UCSD-AML1 (cell line): ENCODE results near the gene PPP2R2C.

ENCODE experiments used
- DNase-seq: peaks from one replicate; lab custom pipeline; 2025; ENCODE audit not compliant: unreplicated experiment; lab: John Stamatoyannopoulos, UW

PPP2R2C gene

GRCh38 chr4:6426571-6427438 lies 45.6 kb downstream of the PPP2R2C start:
- no peak for DNase-seq

GRCh38 chr4:6425911-6426310 lies 46.5 kb downstream of the PPP2R2C start:
- DNase-seq, result no peak

- no peak for DNase-seq
These were observed 47.1 kb downstream of the PPP2R2C start for GRCh38 chr4:6425336-6425735.

GRCh38 chr4:6424425-6424824 lies 48.0 kb downstream of the PPP2R2C start:
- DNase-seq, result no peak

GRCh38 chr4:6423575-6423974 lies 48.8 kb downstream of the PPP2R2C start:
- DNase-seq, result no peak

GRCh38 chr4:6422866-6423265 lies 49.5 kb downstream of the PPP2R2C start:
- no peak for DNase-seq

GRCh38 chr4:6422105-6422504 lies 50.3 kb downstream of the PPP2R2C start:
- no peak for DNase-seq

GRCh38 chr4:6421397-6421796 lies 51.0 kb downstream of the PPP2R2C start:
- DNase-seq, result no peak

- DNase-seq, result no peak
These were observed 51.4 kb downstream of the PPP2R2C start for GRCh38 chr4:6420972-6421371.

GRCh38 chr4:6420036-6420435 lies 52.4 kb downstream of the PPP2R2C start:
- no peak for DNase-seq

- DNase-seq, result no peak
These were observed 52.9 kb downstream of the PPP2R2C start for GRCh38 chr4:6419452-6420028.

GRCh38 chr4:6418193-6418755 lies 54.1 kb downstream of the PPP2R2C start:
- no peak for DNase-seq

GRCh38 chr4:6417516-6418050 lies 54.8 kb downstream of the PPP2R2C start:
- DNase-seq, result no peak

- no peak for DNase-seq
These were observed 55.7 kb downstream of the PPP2R2C start for GRCh38 chr4:6416518-6417286.

- DNase-seq, result no peak
These were observed 57.2 kb downstream of the PPP2R2C start for GRCh38 chr4:6415031-6415705.

GRCh38 chr4:6414578-6414977 lies 57.8 kb downstream of the PPP2R2C start:
- DNase-seq, result no peak

GRCh38 chr4:6410664-6411063 lies 61.8 kb downstream of the PPP2R2C start:
- DNase-seq, result no peak

GRCh38 chr4:6410068-6410467 lies 62.3 kb downstream of the PPP2R2C start:
- no peak for DNase-seq

- no peak for DNase-seq
These were observed 63.0 kb downstream of the PPP2R2C start for GRCh38 chr4:6409381-6409780.

- DNase-seq, result no peak
These were observed 64.2 kb downstream of the PPP2R2C start for GRCh38 chr4:6408263-6408662.

- no peak for DNase-seq
These were observed 67.1 kb downstream of the PPP2R2C start for GRCh38 chr4:6405397-6405706.
